Stimulated activated CD4-positive, alpha-beta T cell treated with anti-CD3 and anti-CD28 coated beads, Interleukin-4, amount 100 ng/mL, for 4 hours (primary cell): Measurements from ENCODE around the gene RFNG.
"Not testable (repeated sequence)": the region's sequence is repeated elsewhere in the genome, so short reads cannot be mapped to it uniquely, and the experiment has no call there.

Source experiments
- DNase-seq, 2 experiments: peaks; one replicate each; pipeline ENCODE4 v3.0.0-alpha.2; 2020

The RFNG gene

GRCh38 chr17:82041144-82041814 is 10.3 kb downstream of the RFNG start:
- no peak for DNase-seq

DNA sequence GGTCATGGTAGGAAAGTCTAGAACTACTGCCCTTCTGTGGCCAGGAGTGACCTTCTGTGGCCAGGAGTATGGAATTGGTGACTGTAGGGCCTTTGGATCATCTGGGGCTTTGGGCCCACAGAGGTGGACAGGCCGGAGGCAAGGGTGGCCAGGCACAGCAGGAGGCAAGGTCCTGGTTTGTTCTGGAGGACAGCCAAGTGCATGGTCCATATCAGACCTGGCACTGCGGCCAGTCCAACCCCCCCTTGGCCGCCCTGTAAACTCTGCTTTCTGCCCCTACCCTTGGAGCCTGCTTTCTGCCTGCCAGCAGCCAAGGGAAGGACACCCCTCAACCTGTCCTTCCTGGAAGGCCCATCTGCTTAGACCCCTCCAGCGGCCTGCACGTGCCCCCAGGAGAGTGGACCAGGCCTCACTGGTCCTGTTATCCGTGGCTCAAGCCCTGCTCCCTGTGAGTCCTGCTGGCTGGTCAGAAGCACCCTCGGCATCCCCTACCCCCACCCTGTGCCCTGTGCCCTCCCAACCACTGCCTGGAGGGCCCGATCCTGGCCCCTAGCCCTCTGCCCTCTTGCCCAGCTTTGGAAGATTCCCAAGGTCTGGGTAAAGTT is 11.8 kb downstream of the RFNG start:
- DNase-seq: no peak

GRCh38 chr17:82038796-82039409 is 12.7 kb downstream of the RFNG start:
- DNase-seq: not testable (repeated sequence)

GRCh38 chr17:82037889-82038195 is 13.8 kb downstream of the RFNG start:
- DNase-seq: no peak

GRCh38 chr17:82037092-82037888 is 14.3 kb downstream of the RFNG start, which contains the start of gene DCXR:
Gene DCXR (minus strand): TSS chr17:82037697. CDS start chr17:82037682, 15 bp downstream.
- DNase-seq: peak; percentile 89 to 92

GRCh38 chr17:82036634-82037091 is 14.9 kb downstream of the RFNG start:
- DNase-seq: no peak

DNA sequence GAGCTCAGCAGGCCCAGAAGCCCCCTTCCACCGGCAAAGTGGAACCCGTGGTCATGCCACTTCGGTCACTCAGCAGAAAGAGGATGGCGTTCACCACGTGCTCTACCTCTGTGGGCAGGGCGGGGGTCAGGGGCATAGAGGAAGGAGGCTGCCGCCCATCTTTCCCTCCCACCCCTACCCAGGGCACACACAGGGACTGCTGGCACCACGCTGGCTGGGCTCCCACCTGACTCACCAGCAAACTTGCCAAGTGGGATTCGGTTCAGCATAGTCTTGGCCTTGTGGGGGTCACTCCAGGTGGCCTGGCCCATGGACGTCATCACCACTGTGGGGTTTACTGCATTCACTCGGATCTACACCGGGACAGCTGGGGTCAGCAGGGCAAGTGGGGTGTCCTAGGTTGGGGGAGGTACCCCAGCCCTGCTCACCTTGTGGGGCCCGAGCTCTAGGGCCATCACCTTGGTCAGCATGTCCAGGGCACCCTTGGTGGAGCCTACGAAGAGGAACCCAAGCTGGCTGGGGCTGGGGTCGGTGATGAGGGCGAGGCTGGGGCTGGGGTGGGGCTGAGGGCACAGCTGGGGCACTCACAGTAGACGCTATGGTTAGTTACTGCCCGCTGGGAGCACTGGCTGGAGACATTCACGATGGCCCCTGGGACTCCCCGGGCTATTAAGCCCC is 15.5 kb downstream of the RFNG start:
- DNase-seq: no peak

DNA sequence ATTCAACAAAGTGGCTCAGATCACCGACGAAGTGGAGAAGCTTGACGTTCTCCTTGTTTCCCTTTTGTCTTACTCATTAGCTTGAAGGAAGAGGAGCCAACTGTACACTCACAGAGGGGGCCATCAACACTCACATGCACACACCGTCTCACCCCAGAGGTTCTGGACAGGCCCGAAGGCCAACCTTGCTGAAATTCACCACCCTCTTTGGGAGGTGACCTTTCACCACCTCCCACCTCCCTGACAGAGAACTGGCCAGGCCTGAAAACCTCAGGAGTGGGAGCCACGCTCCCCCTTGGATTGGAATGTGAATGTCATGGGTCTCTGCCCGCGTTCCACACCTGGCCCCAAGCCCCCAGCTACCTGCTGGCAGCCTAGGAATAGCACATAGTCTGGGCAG is 16.1 kb downstream of the RFNG start:
- no peak for DNase-seq

DNA sequence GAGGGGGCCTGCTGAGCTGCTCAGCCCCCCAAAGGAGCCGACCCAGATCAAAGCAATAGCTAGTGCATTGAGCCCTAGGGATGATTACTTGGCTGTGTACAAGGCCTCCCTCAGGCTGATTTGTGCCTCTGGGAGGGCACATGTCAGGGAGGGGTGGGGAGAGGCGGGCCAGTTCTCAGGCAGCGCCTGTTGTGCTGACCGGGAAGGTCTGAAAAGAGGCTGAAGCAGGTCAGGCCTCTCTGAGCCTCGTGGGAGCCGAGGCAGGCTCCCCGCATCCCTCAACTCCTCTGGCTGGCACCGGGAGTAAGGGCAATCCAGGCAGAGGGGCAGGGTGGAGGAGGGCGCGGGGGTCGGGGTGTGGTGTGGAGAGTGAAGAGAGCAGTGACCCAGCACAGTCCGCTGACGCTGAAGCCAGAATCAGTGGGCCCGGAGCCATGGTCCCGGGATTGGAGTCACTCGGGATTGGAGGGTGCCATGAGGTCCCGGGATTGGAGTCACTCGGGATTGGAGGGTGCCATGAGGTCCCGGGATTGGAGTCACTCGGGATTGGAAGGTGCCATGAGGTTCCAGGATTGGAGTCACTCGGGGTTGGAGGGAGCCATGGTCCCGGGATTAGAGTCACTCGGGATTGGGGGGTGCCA is 17.1 kb downstream of the RFNG start:
- DNase-seq: no peak

GRCh38 chr17:82033359-82034085 is 18.1 kb downstream of the RFNG start:
- DNase-seq: no peak

- DNase-seq: peak in 1 of 2 experiments; percentile 46
Measured at GRCh38 chr17:82031885-82032627, 19.6 kb downstream of the RFNG start.

GRCh38 chr17:82031303-82031884 is 20.2 kb downstream of the RFNG start, which contains the start of gene RAC3:
Gene RAC3 (plus strand): TSS chr17:82031678. CDS start chr17:82031762, 84 bp downstream.
- DNase-seq: no peak

DNA sequence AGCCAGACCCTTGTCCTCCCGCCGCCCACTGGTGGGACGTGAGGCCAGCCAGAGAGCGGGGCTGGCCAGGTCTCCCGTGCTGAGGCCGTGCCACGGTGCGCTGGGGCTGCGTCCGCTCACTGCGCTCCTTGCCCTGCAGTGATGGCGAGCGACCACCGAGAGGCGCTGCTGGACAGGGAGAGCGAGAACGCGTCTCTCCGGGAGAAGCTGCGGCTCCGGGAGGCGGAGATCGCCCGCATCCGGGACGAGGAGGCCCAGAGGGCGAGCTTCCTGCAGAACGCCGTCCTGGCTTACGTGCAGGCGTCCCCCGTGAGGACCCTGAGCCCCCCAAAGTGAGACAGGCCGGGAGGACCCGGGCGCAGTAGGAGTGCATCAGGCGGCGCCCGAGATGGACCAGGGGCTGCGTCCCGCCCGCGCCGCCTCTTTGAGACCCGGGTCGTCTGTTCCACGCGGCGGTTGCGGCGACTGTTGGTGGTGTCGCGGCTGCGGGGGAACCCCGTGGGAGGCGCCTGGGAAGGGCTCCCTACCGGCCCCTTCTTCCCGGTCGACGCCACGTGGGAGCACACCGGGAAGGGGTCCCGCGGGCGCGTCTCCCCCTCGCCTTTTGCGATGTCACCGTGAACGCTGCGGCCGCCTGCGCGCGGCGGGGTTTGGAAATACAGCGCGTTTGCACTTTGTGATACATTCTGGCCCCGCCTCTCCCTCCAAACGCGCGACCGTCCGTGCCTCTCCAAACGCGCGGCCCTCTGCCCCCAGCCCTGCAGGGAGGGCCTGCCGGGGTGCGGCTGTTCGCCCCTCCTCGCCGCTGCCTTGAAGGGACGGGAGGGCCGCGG is 20.9 kb downstream of the RFNG start:
- DNase-seq: peak; percentile 76

- DNase-seq: no peak
Measured at GRCh38 chr17:82029990-82030469, 21.6 kb downstream of the RFNG start.

DNA sequence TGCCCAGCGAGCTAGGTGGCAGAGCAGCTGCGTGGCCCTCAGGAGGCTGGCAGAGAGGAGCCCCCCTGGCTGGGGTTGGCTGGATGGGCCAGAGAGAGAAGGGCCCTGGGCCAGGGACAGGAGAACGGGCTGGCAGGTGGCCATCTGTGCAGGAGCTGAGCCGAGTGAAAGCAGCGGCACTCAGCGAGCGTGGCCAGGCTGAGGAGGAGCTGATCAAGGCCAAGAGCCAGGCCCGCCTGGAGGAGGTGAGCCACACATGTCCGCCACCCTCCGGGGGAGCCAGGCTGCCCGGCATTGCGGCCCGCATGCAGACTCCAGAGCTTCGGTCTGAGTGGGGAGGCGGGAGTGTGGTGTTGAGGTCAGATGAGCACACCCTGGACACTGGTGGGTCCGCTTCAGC is 22.2 kb downstream of the RFNG start:
- DNase-seq: no peak

DNA sequence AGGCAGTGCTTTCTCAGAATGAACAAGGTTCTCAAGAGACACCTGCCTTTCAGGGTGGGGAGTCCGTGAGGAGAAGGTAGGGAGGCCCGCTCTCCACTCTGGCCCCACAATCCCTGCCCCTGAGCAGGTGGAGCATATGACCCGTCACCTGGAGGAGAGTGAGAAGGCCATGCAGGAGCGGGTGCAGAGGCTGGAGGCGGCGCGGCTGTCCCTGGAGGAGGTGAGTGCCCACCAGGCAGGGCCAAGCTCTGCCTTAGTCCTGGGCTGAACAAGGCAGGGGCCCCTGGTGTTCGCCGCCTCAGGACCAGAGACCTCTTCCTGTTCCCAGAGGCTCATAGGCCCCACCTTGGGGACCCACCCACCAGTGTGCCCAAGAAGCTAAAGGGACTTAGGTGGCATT is 22.6 kb downstream of the RFNG start:
- DNase-seq: no peak

DNA sequence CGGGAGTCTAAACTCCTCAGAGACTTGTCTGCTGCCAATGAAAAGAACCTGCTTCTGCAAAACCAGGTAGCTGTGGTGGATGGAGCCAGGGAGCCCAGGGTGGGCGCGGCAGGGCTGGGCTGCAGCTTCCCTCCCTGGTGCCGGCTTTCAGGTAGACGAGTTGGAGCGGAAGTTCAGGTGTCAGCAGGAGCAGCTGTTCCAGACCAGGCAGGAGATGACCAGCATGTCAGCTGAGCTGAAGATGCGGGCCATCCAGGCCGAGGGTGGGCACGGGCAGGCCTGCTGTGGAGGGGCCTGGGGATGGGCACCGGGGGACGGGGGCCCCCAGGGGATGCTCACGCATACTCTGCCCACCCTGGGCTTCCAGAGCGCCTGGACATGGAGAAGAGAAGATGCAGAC is 23.4 kb downstream of the RFNG start:
- no peak for DNase-seq

DNA sequence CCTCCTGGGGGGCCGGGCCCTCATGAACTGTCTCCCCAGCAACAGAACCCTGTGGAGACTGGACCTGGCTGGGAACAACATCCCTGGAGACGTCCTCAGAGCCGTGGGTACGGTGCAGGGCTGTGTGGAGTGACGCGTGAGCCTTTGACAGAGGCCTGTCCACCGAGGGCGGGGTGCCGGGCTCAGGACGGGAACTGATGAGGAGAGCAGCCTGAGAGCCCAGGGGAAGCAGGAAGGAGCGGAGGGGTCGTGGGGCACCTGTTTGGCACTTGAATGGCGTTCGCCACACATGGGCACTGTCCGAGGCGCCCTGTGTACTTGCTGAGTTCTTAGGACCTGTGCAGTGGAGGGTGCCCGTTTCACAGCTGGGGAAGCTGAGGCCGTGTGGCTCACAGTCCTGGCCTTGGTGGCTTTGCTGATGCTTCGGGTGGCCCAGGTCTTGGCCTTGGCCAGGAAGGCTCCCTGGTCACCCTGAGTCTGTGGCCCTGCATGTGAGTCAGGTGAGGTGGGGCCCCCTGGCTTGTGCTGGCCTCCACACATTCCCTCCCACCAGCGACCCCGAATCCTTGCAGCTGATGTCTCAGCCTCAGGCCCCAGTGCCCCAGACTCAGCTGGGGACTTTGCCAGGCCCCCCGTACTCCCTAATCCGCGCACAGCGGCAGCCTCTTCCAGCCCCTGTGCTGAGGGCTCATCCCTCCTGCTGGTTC is 26.1 kb downstream of the RFNG start:
- DNase-seq: no peak

GRCh38 chr17:82024859-82025258 is 26.8 kb downstream of the RFNG start:
- no peak for DNase-seq
